GM18907 (cell line): Measurements from ENCODE around the gene WNT3.
"Not testable (repeated sequence)": the region's sequence is repeated elsewhere in the genome, so short reads cannot be mapped to it uniquely, and the experiment has no call there.

ENCODE experiments used
- ATAC-seq: cut with Tn5 transposase; IDR thresholded peaks from one replicate; pipeline ENCODE4 v1.9.1; 2021; ENCODE audit warnings: mild to moderate bottlenecking, moderate library complexity; ENCODE audit not compliant: unreplicated experiment

Gene WNT3

DNA sequence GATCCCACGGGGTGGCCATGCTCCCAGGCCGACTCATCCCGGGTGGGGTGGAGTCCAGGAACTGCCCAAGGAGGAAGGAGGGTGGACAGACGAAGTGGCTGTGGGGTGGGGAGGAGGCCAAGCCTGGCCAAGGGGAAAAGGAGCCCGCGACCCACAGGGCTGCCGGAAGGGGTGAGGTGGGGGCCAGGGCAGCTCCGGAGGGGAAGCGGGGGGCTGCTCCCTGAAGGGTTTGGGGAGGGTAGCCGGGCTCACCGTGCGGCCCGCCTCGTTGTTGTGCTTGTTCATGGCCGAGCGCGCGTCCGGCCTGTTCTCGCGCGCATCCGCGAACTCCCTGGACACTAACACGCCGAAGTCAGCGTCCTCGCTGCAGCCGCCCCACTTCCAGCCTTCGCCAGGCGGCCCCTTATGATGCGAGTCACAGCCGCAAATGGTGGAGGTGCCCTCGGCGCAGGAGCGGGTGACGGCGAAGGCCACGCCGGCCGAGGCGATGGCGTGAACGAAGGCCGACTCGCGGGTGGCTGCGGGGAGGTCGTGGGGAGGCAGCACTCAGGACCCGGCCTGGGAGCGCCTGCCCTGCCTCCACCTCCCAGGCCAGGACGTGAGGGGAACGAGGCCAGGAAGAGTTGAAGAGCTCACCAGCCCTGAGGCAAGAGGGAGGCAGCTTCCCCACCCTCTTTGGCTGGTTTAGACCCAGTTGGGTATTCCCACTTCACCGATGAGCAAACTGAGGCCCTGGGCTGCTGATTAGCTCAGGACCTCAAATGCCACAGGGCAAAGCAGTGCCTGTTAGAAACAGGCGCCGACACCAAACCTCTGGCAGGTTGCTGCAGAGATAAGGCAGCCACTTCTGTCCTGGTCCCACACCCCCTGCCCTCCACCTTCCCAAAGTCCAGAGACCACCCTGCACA, 48.7 kb downstream of the WNT3 start:
- no peak for ATAC-seq

DNA sequence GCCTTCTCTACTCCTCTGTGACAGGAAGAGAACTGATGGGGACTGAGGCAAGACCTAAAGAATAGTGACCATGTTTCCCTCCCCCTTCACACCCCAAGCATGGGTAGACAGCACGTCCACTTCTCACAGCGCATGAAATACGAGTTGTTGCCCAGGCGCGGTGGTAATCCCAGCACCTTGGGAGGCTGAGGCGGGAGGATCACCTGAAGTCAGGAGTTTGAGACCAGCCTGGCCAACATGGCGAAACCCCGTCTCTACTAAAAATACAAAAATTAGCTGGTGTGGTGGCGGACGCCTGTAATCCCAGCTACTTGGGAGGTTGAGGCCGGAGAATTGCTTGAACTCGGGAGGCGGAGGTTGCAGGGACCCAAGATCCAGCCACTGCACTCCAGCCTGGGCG, 49.6 kb downstream of the WNT3 start:
- ATAC-seq, result not testable (repeated sequence)

DNA sequence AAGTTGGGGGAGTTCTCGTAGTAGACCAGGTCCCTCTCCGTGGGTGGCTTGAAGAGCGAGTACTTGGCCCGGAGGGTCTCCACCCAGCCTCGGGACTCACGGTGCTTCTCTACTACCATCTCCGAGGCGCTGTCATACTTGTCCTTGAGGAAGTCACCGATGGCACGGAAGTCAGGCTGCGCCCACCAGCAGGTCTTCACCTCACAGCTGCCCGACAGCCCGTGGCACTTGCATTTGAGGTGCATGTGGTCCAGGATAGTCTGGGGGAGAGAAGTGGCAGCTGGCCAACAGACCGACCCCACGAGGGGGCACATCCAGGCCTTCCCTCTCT, 50.0 kb downstream of the WNT3 start:
- ATAC-seq, result no peak

DNA sequence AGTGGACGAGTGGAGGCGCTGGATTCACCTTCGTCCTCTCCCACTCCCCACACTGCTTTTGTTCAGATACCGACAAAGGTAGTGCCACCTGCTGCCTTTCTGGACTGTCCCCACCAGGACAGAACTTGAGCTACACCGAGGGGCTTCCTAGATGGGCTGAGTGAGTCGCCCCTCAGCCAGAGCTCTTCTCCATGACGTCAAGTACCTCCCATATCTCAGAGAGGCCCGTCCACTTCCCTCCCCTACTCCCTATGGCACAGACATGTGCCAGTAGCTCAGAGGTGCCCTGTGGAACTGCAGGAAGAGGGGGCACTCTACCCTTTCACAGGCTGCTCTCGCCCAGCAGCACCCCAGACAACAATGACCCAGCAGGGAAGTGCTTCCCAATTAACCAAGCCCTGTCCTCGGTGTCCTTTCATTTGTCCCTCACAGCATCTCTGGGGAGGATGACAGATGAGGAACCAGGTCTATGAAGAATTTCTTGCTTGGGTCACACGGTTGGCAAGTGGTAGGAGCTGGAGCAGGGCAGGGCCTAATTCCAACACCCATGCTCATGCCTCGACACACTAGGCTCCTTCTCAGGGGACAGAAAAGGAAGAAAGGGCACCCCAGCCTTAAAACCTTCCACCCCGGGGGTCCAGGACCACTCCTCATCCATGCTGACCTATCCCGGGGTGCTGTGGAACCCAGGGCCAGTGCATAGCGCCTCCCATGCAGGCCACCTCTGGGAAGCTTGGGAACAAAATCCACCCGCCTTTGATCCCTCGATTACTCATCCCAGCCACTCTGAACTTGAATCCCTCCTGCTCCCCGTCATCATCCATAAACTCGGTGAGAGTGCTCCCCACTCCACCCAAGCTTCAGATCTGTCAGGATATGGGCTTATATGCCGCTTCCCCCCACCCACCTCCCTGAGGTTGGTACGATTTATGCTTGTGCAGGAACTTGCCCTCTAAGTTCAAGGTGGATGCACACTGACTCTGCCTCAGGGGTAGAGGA, 51.7 kb downstream of the WNT3 start:
- no peak for ATAC-seq

DNA sequence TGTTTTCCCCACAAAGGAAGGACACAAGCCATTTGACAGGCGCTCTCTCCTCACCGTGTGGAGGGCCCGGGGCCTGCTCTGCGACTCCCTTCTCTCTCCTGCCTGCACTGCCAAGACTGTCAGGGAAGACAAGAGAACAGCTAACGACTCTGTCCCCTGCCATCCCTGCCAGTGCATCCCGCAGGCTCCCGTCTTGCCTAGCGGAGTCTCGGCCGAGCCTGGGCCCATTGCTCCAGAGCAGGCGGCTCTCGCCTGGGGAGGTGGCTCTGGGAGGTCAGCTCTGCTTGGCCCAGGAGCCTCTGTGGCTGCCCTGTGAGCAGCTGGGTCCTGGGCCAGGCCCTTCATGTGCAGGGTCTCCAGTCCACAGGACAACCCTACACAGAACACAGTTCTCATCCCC, 53.0 kb downstream of the WNT3 start:
- no peak for ATAC-seq

DNA sequence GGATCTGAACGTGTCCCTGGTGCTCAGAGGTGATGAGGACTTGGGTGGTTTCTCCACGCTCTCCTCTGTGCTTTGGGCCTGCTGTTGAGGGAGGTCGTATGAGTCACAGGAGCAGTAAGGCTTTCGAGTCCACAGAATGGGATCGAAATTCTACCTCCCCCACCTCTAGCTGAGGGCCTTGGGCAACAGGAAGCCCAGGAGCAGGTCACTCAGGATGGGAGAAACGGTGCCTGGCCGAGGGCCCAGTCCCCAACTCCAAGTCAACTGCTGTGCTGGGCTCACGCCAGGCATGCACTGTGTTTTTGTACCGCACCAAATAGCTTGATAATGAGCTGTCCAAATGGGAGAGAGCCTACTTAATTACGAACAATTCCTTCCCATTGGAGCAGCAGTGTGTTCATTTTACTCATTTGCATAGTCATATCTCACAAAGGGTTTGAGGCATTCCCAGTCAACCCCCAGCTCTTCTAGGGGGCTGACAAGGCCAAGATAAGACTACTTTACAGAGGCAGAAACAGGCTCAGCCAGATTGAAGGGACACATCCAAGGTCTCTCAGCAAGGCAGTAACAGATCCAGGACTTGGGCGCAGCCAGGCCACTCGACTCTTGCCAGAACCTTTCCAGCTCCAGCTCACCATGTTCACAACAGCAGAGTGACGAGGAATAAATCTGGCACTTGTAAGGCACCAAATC, 53.6 kb downstream of the WNT3 start:
- ATAC-seq, result no peak

DNA sequence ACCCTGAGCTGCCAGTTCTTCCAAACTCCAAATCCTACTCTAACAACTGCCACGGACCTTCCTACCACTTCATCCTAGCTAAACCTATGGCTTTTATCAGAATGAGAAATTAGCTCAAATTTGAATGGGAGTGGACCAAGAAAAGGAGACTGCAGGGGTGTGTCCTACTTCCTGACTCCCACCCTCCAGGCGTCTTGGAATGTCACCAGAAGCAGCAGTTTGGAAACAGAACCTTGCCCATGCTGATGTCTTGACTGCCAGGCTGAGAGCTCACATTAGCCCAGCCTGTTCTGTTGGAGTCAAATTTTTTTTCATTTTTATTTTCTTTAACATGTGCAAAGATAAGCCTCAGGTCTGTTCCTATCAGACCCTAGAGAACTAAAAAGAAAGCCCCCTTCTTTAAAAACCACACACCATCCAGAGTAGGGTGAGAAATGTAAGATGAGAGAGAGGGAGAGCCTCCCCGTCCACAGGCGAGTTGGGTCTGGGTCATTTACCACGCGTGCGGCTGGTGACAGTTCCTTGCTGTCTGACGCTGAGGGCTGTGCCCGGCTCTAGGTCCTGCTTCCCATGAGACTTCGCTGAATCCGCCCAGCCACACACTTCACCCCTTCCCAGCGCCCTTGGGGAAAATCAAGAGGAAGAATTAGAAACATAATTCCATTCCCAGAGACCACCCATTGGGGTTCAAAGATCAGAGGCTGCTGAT, 54.3 kb downstream of the WNT3 start:
- ATAC-seq, result no peak

DNA sequence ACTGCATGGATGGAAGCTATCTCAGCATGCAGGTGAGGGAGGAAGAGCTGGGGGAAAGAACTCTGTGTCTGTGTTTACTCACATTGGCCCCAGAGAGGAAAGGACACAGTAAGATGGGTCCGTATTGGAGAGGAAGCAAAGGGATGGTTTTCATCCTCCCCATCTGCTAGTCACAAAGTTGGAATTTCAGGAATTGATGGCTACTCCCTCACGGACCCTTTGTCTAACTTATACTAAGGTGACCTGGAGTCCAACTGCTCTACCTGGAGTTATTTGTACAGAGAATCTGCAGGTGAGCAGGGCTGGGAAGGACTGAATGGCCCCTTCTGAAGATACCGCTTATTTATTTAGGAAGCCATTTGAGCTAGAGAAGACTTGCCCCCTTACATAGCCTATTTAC, 55.1 kb downstream of the WNT3 start:
- no peak for ATAC-seq

DNA sequence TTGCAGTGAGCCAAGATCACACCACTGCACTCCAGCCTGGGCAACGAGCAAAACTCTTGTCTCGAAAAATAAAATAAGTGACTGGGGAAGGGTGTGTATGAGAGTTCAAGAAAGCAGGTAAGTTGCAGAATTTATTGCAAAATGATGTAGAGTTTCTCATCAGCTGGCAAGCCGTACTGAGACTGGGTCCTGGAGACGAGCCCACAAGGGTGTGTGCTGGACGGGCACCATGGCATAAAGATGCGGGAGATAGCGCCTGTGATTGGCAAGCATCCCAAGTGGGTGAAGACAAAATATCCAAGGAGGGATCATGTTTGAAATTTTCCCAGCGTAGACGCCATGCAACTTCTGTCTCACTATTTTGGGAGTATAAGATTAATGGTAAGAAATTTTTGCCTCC, 59.4 kb downstream of the WNT3 start:
- no peak for ATAC-seq

DNA sequence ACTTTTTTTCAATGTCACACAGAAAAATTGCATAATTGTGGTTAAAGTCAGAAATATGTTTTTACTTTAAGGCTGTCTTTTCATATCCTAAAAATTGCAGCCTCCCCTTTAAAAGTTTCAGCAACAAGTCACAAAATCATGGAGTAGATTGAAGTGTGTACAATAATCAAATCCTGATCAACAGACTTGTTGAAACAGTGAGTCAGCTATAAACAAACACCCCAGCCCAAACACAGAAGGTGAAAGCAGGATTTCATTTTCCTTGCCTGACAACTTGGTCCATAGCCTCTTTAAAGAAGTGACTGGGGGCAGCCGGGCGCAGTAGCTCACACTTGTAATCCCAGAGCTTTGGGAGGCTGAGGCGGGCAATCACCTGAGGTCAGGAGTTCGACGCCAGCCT, 59.9 kb downstream of the WNT3 start:
- no peak for ATAC-seq

DNA sequence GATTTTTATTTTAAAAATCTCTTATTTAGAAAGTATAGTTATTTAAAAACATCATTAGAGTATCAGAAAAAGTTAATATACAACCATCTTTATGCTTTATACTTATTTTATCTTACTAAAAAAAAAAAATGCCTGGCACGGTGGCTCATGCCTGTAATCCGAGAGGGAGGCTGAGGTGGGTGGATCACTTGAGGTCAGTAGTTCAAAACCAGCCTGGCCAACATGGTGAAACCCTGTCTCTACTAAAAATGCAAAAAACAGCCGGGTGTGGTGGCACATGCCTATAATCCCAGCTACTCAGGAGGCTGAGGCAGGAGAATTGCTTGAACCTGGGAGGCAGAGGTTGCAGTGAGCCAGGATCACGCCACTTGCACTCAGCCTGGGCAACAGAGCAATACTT, 60.9 kb downstream of the WNT3 start:
- ATAC-seq, result not testable (repeated sequence)

DNA sequence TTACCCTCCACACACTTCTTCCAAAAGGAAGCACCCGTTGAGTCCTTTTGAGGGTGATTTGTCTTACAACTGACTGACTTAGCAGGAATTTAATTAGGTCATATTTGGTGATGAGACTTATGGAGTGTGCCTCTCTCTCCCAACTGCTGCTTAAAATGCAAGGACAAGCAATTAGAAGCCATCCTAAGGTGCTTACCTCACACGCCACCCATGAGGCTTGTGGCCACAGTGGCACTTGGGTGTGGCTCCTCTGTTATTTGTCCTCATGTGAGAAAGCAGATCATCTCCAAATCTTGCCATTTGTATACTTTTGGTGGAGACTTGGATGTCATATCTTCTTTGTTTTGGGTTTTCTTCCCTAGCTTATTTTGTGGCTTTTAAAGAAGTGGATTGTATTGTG, 61.6 kb downstream of the WNT3 start:
- no peak for ATAC-seq

DNA sequence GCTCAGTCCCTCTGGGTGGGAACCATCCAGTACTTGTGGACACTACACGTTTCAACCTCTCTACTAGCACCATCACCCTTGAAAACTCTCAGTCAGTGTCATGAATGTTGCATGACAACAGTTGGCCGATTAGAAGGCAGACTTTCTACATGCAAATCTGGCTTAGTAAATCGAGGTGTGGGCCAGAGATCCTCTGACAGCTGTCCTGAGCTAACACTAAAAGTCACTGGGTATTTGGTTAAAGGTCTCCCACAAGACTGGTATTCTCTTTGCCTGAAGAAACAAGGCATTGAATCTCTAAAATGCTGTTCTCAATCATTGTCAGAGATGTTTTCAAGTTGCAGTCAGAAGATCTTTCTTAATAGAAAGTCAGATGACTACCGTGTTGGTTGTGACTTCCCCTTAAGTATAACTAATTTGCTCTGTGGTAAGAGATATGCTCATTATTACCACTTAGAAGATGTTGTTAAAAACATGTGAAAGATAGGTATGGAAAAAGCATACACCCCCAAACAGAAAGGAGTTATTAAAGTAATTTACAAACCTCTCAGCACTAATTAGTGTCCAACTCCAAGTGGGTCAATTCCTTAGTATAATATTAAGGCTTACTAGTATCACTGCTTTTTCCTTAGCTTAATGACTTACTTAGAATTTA, 62.3 kb downstream of the WNT3 start:
- ATAC-seq, result no peak

DNA sequence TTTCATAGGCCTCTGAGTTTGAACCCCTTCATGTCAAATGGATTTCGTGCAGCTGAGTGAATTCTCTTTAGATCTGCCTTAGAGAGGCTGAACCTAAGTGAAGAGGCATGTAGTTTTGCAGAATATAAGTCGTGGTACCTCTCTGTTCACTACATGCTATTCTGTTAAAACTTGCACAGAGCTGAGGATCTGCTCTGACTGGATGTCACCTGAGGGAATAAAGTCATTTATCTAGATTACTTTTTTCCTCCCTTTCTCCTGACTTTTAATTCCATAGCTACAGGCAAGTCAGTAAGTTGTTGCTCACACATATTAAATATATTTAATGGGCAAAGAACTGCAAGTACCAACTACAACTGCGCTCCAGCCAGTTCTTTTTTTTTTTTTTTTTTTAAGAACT, 64.7 kb downstream of the WNT3 start:
- ATAC-seq, result no peak

DNA sequence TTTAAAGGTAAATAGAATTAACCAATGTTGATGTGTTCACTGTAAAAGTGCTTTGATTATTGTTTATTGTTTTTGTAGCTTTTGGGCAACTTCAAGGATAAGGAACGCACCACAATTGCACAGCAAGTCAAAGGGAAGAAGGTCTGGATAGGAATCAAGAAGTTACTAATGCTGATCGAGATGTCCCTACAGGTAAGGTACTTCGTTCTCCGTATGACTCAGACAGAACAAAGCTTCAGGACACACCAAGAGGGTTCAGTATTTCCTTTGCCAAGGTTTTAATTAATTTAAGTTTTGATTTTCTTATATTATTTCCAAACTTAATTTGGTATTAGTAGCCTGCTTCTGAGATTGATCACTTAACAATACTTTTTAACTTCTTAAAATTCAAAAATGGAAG, 67.1 kb downstream of the WNT3 start:
- no peak for ATAC-seq

DNA sequence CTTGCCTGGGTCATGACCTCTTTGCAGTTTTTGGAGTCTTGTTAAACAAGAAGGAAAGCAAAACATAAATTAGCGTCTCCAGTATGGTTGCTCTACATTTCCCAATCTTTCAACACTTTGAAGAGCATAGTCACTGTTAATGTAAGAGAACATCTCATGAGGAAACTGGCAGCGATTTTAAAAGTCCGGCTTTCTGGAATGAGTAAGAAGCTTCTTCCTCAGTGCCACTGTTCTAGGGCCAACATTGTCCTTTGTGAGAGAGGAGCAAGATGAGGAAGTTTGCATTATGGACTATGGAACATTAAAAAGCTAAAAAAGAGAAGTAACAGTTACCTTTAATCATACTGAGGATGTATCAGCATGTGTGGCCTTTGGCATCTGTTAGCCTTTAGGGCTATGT, 73.1 kb downstream of the WNT3 start:
- no peak for ATAC-seq

DNA sequence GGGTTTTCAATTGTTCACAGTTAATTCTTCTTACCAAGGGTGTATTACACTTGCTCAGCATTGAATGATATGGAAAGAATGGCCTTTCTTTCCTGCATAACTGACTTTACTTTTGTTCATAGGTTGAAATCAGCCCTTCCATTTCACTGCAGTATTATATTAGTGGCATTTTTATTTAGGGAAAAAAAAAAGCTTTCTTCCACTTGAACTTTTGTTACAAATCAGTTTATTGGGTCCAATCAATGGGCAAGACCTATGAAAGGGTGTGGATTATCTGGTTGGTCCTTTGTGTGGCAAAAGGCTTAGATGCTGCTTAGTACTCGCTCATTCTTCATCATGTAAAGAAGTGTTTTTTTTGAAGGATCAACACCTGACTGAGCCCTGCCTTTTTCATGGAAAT, 74.1 kb downstream of the WNT3 start:
- ATAC-seq, result no peak

DNA sequence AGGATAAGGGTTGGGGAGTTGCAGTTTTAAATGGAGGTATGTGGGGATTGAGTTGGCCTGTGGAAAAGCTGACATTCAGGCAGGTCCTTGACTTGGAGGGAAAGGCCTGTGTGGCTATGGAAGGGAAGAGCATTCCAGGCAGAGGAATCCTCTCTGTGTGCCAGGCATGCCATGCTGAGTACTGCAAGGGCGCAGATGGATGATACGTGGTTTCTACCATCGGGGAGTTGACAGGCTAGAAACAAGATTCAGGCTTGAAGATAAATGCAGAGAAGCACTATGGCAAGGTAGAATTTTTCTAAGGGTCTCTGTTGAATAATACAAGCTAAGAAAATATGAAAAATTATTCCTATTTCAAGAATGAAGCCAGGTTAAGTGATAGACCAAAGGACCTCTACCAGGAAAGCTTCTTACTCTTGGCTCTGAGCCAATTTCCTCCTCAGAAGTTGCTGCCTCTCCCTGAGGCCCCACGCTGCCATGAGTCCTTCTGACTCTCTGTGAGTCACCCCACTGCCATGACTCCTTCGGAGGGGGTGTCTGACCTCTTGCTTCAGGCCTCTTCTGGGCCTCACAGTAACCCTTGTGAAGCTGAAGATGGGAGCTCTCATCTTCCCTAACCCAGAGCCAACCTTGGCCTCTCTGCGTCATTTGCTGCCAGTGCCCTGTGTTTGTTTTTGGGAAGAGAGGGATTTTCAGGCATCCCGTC, 75.8 kb downstream of the WNT3 start:
- no peak for ATAC-seq

DNA sequence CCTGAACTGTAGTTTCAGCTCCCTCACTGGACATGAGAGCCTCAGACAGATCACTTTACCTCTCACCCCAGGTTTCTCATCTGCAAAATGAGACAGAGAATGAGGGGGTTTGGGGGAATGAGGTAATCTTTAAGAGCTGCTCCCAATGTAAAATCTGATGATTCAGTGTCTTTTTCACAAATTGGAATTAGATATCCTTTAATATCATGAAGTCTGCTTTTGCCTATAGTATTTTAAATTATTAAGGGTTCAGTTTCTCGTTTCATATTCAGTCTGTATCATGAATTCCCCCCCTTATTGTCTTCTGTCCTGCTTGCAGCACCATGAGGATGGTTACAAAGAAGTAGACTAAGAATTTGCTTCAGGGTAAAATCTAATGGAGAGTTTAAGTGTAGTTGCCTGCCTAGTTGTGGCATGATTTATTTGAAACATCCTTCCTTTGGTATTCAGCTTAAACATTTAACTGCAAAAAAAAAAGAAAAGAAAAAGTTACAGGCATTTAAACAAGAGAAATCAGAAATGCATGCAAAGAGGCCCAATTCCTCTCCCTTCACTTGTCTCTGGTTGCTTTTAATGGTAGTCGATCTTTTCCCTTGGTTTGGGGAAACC, 77.3 kb downstream of the WNT3 start:
- ATAC-seq, result no peak
